Right lobe of liver (tissue), 6 donors: ENCODE data around the gene GMDS. TPM values are rescaled to one million over a fixed set of nuclear protein-coding genes. Genes with fewer than 3 reads are reported as not detected.

ENCODE experiments used
- ATAC-seq, 4 donors: fragments of 200-7000 bp; cut with Tn5 transposase; one replicate each; pipeline ENCODE4 v1.9.1; 2020; ENCODE audit warnings: mild to moderate bottlenecking in 4 of 4, moderate library complexity in 4 of 4
- DNase-seq, 3 donors: peaks; one replicate each; pipeline ENCODE4 v3.0.0-alpha.2; 2020
- H3K27ac ChIP-seq, 3 donors: fragments of 200-600 bp; one replicate each; pipeline ENCODE4 v1.8.0; 2022
- H3K27me3 ChIP-seq, 2 donors: fragments of 200-600 bp; one replicate each; pipeline ENCODE4 v1.8.0; 2022
- H3K36me3 ChIP-seq, 4 donors: fragments of 200-600 bp; sonication (generic) in 1 of 4; one replicate each; pipeline versions ENCODE4 v1.5.1 to v1.8.0; 2017 to 2022; ENCODE audit warnings: control low read depth in 1 of 4
- H3K4me1 ChIP-seq, 4 donors: fragments of 200-600 bp; sonication (generic) in 1 of 4; one replicate each; pipeline versions ENCODE4 v1.5.1 to v1.8.0; 2017 to 2022; ENCODE audit warnings: control low read depth in 1 of 4
- H3K4me3 ChIP-seq, 3 donors: fragments of 200-600 bp; one replicate each; pipeline ENCODE4 v1.8.0; 2022
- H3K9me3 ChIP-seq, 4 donors: fragments of 200-600 bp; sonication (generic) in 1 of 4; one replicate each; pipeline versions ENCODE4 v1.5.1 to v1.8.0; 2017 to 2022; ENCODE audit warnings: control low read depth in 1 of 4
- CTCF ChIP-seq, 4 donors: fragments of 200-600 bp in 3 of 4; fragments of 450-650 bp in 1 of 4; IDR thresholded peaks; one replicate each; pipeline versions ENCODE4 v1.5.1 to v1.8.0; 2016 to 2022; ENCODE audit warnings: antibody characterized with exemption in 4 of 4, mild to moderate bottlenecking in 2 of 4
- POLR2A ChIP-seq: fragments of 450-650 bp; IDR thresholded peaks from one replicate; pipeline ENCODE4 v1.6.1; 2017; ENCODE audit warnings: antibody characterized with exemption, mild to moderate bottlenecking
- WGBS: methylation state at CpG from one replicate; pipeline ENCODE4 v1.1.6; 2018; ENCODE audit warnings: low coverage, low lambda C conversion rate; ENCODE audit not compliant: insufficient coverage; ENCODE audit errors: missing lambda C conversion rate; 5-methylcytosine and 5-hydroxymethylcytosine counted together
- intact Hi-C, 2 donors: fragments of 100-400 bp; cut with DNase I; formaldehyde crosslinking; loops; one replicate each; pipeline versions ENCODE4 v1.11.2 to v1.14.1; 2022
- total RNA-seq, 6 experiments: library from RNA; depleted of rRNA in 2 of 6; stranded (reverse); fragments of >200 nt in 2 of 6; fragmentation: NEBNext Ultra II Directional in 3 of 6; extraction: Animal tissue kit (Norgen Biotek cat#: 25700) in 3 of 6; gene quantifications; one replicate each; pipeline versions ENCODE4 v1.1.0 to v1.2.4, GENCODE V29; 2016 to 2023
- donor health status: DM: no; HTN: yes; CAD: no.
- donor health status: DM: no; HTN: no; CAD: no.
- donor health status: DM: no; HTN: no; CAD: no.
- donor health status: DM: no; HTN: yes; CAD: no.
- donor health status: DM: no; HTN: yes; CAD: no.

The GMDS gene
- total RNA-seq, 6 experiments from 2014 or later: 15.9 to 34.4 (median 23.4) TPM

GRCh38 chr6:2264932-2265331 is 19.5 kb upstream of the GMDS start:
- Histone ChIP-seq H3K27ac (no peak overlapping the region), H3K9me3 (no peaks in the 10 kb centered on the region), H3K4me1 (peaks cover 0 to 2% (median under 1%) of the 10 kb centered on the region in 4 donors), H3K36me3 (peaks cover 0 to 7% (median under 1%) of the 10 kb centered on the region in 4 donors), H3K27me3 (no peaks in the 10 kb centered on the region), H3K4me3 (no peak overlapping the region)
- intact Hi-C loops: no loop called here
- 67% methylated on average over 2 of the region's 2 CpGs for WGBS
- DNase-seq: no peak
- no peak for TF ChIP-seq CTCF (IDR thresholded peaks at IDR 0.05)
- TF ChIP-seq POLR2A: no peak
- peak in 2 of 4 donors; percentile 26 to 57 for ATAC-seq

GRCh38 chr6:2263896-2264295 is 18.5 kb upstream of the GMDS start:
- intact Hi-C loops: no loop called here
- H3K27me3 ChIP-seq: no peaks in the 10 kb centered on the region
- H3K4me1 ChIP-seq: peaks cover 0 to 10% (median 5%) of the 10 kb centered on the region in 4 donors
- H3K4me3 ChIP-seq: no peak overlapping the region
- DNase-seq (no peak), ATAC-seq (no peak)
- peaks cover 0 to 7% (median under 1%) of the 10 kb centered on the region in 4 donors for H3K36me3 ChIP-seq
- no peak overlapping the region for H3K27ac ChIP-seq
- H3K9me3 ChIP-seq: no peaks in the 10 kb centered on the region
- WGBS: 100% methylated on average over 1 of the region's 1 CpG
- TF ChIP-seq POLR2A: no peak
- TF ChIP-seq CTCF (IDR thresholded peaks at IDR 0.05): no peak

GRCh38 chr6:2259574-2259973 is 14.2 kb upstream of the GMDS start:
- TF ChIP-seq POLR2A (no peak), CTCF (IDR thresholded peaks at IDR 0.05) (no peak)
- H3K27ac ChIP-seq: peak overlapping the region in 1 of 3 donors; percentile 45
- H3K4me1 ChIP-seq: peaks cover 0 to 10% (median 5%) of the 10 kb centered on the region in 4 donors
- intact Hi-C loops: no loop called here
- no peak overlapping the region for H3K4me3 ChIP-seq
- H3K36me3 ChIP-seq: no peaks in the 10 kb centered on the region
- H3K27me3 ChIP-seq: no peaks in the 10 kb centered on the region
- WGBS: 84% methylated on average over 5 of the region's 5 CpGs
- DNase-seq (no peak), ATAC-seq (no peak)
- H3K9me3 ChIP-seq: no peaks in the 10 kb centered on the region

GRCh38 chr6:2259002-2259494 is 13.6 kb upstream of the GMDS start:
- no peaks in the 10 kb centered on the region for H3K9me3 ChIP-seq
- H3K27ac ChIP-seq: peak overlapping the region in 2 of 3 donors; percentile 6 to 45
- ATAC-seq: peak; percentile 94 to 98 (median 97)

More at GRCh38 chr6:2259002-2259494, 13.6 kb upstream of the GMDS start:
- peak; percentile 12 for TF ChIP-seq POLR2A
- TF ChIP-seq CTCF (IDR thresholded peaks at IDR 0.05): no peak
- Histone ChIP-seq H3K4me1 (peaks cover 0 to 10% (median 5%) of the 10 kb centered on the region in 4 donors), H3K27me3 (no peaks in the 10 kb centered on the region), H3K4me3 (no peak overlapping the region), H3K36me3 (no peaks in the 10 kb centered on the region)
- intact Hi-C loops: no loop called here
- peak in 1 of 3 donors; percentile 68 for DNase-seq
- 18% methylated on average over 4 of the region's 4 CpGs for WGBS
